Loucy (cell line): ENCODE measurements around the gene SLC8A2.

Experiments
- EZH2phosphoT487 ChIP-seq: fragments of 200-600 bp; IDR thresholded peaks from 2 replicates; pipeline ENCODE4 v1.6.1; 2018; ENCODE audit warnings: antibody characterized with exemption, mild to moderate bottlenecking, moderate library complexity, borderline replicate concordance
- TF ChIP-seq, protein P1 (sequence below): fragments of 200-600 bp; sonication (generic); conservative IDR thresholded peaks from 2 replicates; pipeline ENCODE4 v1.5.1; 2014; ENCODE audit warnings: mild to moderate bottlenecking, antibody characterized with exemption, low read length

DNA sequence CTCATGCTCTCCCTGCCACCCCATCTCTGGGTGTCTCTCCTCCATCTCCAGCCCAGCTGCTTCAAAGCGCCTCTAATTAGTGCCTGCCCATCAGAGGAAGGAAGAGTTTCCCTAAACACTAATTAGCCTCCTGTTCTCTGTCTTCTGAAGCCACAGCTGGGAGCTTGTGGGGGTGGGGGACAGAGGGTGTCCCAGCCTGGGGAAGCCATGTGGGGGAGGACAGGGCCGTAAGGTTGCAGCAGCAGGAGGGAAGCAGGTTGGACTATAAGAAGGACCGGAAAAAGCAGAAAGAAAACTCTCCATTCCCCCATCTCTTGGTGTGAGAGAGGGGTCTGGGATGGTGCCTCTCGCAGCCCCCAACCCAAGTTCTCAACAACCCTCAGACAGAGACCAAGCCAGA, 26.2 kb downstream of the SLC8A2 start:
- TF ChIP-seq, protein P1, sequence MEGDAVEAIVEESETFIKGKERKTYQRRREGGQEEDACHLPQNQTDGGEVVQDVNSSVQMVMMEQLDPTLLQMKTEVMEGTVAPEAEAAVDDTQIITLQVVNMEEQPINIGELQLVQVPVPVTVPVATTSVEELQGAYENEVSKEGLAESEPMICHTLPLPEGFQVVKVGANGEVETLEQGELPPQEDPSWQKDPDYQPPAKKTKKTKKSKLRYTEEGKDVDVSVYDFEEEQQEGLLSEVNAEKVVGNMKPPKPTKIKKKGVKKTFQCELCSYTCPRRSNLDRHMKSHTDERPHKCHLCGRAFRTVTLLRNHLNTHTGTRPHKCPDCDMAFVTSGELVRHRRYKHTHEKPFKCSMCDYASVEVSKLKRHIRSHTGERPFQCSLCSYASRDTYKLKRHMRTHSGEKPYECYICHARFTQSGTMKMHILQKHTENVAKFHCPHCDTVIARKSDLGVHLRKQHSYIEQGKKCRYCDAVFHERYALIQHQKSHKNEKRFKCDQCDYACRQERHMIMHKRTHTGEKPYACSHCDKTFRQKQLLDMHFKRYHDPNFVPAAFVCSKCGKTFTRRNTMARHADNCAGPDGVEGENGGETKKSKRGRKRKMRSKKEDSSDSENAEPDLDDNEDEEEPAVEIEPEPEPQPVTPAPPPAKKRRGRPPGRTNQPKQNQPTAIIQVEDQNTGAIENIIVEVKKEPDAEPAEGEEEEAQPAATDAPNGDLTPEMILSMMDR, result no peak
- TF ChIP-seq EZH2phosphoT487, result no peak
